NCI-H510A (cell line): ENCODE results near the gene UNC93A.
"Not testable (repeated sequence)": the region's sequence is repeated elsewhere in the genome, so short reads cannot be mapped to it uniquely, and the experiment has no call there.

ENCODE experiments used
- DNase-seq: peaks from one replicate; lab custom pipeline; 2025; lab: John Stamatoyannopoulos, UW

Gene UNC93A

DNA sequence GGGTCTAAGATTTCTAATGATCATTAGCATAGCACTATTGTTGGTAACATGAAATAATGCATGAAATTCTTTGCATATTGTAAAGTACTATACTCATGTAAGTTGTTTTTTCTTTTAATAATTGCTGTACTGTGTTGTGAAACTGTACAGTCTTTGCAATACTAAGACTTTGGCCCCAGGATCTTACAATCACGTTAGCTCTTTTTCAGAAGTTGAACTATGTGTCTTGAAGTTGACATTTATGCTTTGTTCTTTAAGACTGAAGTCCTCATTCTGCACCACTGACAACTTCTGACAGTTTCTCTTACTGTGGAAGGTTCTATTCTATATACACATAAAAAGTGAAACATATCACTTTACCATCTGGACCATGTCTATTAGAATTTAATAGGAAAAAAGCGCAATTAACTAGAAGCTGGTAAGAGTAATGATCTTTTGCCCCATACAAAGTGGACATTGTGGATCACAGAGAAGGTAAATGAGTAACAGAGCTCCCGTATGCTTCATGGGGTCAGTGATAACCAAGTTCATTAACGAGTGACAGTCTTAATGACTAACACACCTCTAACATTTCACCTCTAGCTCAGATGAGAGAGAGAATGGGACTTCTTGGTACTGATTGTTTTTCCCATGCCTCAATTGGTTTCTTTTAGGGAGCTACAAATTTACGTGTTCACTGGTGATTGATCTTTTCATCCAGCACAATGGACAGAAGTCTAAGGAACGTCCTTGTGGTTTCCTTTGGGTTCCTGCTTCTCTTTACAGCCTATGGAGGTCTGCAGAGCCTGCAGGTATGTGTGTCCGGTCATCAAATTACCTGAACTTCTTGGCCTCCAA is at the start of gene UNC93A:
Gene UNC93A (plus strand): TSS at position 530 of the 837 bp plus-strand sequence. CDS start 175 bp downstream, at position 705.
- no peak for DNase-seq

DNA sequence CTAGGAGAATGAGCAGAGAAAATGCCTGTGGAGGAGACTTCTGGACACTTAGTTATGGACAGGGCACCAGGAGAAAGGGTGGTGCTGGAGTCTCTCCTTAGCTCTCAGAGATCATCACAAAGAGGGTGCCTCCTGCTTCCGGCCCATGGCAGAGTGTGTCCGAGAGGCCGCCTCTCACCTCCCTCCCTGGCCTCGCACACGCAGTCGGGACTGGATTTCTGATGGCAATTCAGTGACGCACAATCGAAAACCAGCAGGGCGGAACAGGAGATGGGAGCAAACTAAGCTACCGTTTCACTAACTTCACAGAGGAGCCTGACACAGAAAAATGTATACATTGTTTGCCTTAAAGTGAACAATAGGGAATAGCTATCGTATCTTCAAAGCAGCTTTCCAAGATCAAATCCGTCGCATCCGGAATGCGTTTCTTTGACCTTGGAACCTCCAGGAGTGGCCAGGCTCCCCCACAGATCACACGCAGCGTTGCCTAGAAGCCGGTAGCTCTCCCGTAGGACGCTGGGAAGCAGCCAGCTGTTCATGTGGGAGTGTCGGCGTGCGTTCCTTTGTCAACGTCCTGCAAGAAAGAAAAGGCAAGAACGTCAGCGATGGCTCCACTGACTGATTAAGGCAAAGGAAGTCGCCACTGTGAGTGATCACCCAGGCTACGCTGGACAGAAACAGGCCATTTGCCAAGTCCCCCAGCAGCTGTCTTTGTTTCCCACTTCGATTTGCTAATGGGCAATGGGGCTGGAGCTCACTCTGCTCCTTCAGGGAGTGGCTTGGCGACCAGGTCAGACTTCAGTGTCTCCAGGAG is 49.6 kb upstream of the UNC93A start:
- DNase-seq = not testable (repeated sequence)

DNA sequence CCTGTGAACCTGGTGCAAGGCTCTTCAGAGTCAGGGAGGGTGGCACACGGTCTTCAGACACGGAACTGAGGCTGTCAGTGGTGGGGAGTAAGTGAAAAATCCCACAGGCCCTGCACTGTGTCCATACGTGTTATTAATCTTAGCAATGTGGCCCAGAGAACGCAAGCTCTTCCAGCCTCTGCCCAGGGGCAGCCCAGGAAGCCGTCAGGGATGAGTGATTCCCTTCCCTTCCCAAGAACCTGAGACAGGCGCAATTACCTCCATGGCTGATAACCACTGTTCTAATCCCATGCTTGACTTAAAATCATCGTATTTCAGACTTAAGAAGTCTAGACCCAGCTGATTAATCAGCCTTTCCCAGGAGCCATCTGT is 49.0 kb upstream of the UNC93A start:
- DNase-seq = not testable (repeated sequence)

- DNase-seq = not testable (repeated sequence)
Observed at GRCh38 chr6:167242511-167243051, 48.5 kb upstream of the UNC93A start.

DNA sequence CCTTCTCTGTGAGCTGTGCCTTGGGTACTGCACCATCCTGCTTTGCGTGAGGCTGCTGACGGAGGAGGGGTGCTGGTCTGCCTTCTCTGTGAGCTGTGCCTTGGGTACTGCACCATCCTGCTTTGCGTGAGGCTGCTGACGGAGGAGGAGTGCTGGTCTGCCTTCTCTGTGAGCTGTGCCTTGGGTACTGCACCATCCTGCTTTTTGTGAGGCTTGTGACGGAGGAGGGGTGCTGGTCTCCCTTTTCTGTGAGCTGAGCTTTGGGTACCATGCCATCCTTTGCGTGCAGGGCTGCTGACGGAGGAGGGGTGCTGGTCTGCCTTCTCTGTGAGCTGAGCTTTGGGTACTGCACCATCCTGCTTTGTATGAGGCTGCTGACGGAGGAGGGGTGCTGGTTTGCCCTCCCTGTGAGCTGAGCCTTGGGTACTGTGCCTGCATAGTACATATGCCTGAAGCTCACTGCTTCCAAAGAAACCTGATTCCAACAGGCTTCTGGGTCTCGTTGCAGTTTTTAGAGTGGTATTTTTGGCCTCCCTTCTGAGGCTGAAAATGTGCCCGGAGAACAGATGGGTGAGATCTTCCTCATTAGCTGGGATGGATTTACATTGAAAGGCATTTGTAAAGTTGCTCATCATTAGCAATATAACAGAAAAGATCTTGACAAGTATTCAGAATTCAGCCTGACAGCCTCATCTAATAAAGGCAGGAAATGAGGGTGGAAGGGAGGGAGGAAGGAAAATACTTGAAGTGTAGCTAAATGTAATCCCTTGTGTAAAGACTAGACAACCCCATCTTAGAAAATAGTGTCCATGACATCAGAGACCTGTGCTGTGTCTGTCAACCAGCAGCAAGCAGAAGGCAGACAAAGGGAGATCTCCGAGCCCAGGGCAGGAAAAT is 46.8 kb upstream of the UNC93A start:
- no peak for DNase-seq

- no peak for DNase-seq
Observed at GRCh38 chr6:167244991-167245390, 46.1 kb upstream of the UNC93A start.

GRCh38 chr6:167245591-167245990 is 45.5 kb upstream of the UNC93A start:
- DNase-seq = no peak

DNA sequence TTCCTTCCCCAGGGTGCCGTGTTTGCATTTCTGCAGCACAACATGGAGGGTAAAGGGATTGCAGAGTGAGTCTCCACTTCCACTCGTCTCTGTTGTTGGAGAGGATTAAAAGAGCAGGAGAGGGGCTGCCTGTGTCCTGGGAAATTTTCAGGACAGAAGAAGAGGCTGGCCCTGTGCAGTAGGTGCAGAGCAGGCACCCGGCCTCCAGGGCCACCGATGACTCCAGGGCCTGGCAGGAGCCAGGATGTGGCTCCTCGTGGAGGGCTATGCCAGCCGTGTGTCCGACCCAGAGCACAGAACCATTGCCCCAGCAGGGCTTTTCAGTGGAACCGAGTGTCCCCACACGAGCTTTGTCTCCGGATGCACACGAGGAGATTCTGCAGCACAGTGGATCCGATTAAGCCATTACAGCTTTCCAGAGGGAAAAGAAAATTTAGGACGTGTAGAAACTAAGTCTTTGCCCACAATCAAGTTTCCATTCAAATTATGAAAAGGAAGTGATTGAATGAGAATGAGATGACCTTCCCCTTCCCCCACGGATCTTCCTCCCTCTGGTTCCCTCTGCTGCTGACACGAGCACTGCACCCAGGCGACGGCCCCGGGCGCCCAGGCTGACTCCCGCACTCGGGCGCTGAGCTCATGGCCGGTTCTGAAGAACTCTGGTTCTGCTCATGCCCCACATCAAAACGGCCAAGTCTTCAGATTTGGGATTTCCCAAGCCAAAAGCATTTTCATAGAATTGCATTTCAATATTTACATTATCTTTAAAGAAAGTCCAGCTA is 43.1 kb upstream of the UNC93A start:
- DNase-seq = no peak

GRCh38 chr6:167248878-167249455 is 42.1 kb upstream of the UNC93A start:
- DNase-seq = not testable (repeated sequence)

DNA sequence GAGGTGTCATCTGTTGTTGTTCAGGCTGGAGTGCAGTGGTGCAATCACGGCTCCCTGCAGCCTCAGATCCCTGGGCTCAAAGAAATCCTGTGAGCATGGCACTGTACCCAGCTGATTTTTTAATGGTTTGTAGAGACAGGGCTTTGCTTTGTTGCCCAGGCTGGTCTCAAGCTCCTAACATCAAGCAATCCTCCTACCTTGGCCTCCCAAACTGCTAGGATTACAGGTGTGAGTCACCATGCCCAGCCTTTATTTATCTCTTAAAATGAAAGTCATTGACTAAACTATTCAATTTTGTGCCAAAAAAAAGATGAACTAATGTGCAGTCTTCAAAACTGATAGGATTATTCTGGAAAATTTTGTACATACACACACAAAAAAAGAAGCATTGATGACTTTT is 38.8 kb upstream of the UNC93A start:
- no peak for DNase-seq

- DNase-seq = no peak
Observed at GRCh38 chr6:167255918-167256553, 35.1 kb upstream of the UNC93A start.

- DNase-seq = no peak
Observed at GRCh38 chr6:167258646-167259045, 32.5 kb upstream of the UNC93A start.

DNA sequence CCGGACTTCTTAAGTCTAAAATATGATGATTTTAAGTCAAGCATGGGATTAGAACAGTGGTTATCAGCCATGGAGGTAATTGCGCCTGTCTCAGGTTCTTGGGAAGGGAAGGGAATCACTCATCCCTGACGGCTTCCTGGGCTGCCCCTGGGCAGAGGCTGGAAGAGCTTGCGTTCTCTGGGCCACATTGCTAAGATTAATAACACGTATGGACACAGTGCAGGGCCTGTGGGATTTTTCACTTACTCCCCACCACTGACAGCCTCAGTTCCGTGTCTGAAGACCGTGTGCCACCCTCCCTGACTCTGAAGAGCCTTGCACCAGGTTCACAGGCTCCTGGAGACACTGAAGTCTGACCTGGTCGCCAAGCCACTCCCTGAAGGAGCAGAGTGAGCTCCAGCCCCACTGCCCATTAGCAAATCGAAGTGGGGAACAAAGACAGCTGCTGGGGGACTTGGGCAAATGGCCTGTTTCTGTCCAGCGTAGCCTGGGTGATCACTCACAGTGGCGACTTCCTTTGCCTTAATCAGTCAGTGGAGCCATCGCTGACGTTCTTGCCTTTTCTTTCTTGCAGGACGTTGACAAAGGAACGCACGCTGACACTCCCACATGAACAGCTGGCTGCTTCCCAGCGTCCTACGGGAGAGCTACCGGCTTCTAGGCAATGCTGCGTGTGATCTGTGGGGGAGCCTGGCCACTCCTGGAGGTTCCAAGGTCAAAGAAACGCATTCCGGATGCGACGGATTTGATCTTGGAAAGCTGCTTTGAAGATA is 24.9 kb upstream of the UNC93A start:
- DNase-seq = not testable (repeated sequence)

- no peak for DNase-seq
Observed at GRCh38 chr6:167266830-167267555, 24.1 kb upstream of the UNC93A start.

DNA sequence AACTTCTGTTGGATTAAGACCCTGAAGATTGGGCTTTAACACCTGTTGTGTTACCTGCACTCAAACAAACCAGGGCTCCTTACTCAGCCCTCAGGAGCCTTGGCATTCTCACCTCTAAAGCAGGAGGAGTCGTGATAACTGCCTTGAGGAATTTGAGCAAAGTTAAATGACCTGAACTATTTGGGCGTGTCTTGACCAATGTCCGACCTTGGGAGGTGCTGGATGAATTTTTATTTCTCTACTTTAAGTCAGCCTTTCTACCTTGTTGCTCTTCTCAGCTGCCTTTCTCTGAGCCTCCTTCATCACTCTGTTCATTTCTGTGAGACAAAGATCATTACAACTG is 23.6 kb upstream of the UNC93A start:
- DNase-seq = not testable (repeated sequence)

- DNase-seq = no peak
Observed at GRCh38 chr6:167267921-167268401, 23.2 kb upstream of the UNC93A start.

GRCh38 chr6:167268683-167269280 is 22.3 kb upstream of the UNC93A start:
- no peak for DNase-seq
